Measurements from ENCODE around the gene PFKFB2. TPM values are rescaled to one million over a fixed set of nuclear protein-coding genes. Genes with fewer than 3 reads are reported as not detected.

Gene PFKFB2
- total and polyA plus RNA-seq, 2 donors (not counting 3 experiments of a cell fraction or from before 2014, with no cell fraction given), result 0.70 to 2.0 TPM

DNA sequence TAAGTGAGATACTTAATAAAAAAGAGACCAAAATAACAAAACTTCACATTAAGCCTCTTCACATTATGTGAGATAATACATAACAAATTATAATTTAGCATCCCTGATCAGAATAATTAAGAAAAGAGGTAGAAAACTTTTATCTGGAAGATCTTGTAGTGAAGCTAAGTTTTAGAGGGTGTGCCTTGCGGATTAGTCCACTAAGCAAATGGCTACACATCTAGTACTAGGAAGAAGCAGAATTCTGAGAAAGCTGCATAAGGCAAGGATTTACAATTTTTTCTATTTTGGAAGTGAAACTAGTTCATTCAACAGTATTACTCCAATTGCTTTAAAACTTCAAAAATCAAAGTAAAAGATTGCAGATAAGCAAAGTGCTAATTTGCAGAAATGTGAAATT is 5.6 kb upstream of the PFKFB2 start:
- POLR2A ChIA-PET, result no interaction called here
- Histone ChIP-seq H3K9ac (replicated peaks; ENCODE audit: extremely low read depth, insufficient read depth, low read length) (no peak overlapping the region), H3K4me2 (ENCODE audit: insufficient read depth, low read length) (no peak overlapping the region), H3K27ac (ENCODE audit: insufficient read depth, low read depth, low read length) (no peak overlapping the region), H2AFZ (ENCODE audit: low read depth, low read length) (no peak overlapping the region), H4K20me1 (replicated peaks; ENCODE audit: control insufficient read depth, extremely low read depth, insufficient read depth, low read length) (peaks cover 7% of the 10 kb centered on the region), H3K36me3 (ENCODE audit: control insufficient read depth in 2 of 2, extremely low read depth in 1 of 2, insufficient read depth in 2 of 2, low read length in 2 of 2) (peaks cover 6 to 12% of the 10 kb centered on the region in 2 experiments), H3K9me3 (replicated peaks; ENCODE audit: control insufficient read depth, insufficient read depth, low read length) (no peaks in the 10 kb centered on the region), H3K27me3 (ENCODE audit: control insufficient read depth in 2 of 2, insufficient read depth in 2 of 2, low read length in 2 of 2) (no peaks in the 10 kb centered on the region), H3K4me1 (ENCODE audit: control insufficient read depth, extremely low read depth, insufficient read depth, low read length) (peaks cover 12% of the 10 kb centered on the region), H3K79me2 (ENCODE audit: control insufficient read depth, insufficient read depth, low read length) (peaks cover 46% of the 10 kb centered on the region), H3K4me3 (replicated peaks in 1 of 3; ENCODE audit: insufficient read depth in 1 of 3, low read depth in 1 of 3, low read length in 3 of 3) (no peak overlapping the region), H3K9me1 (replicated peaks; ENCODE audit: control insufficient read depth, extremely low read depth, insufficient read depth, low read length) (no peaks in the 10 kb centered on the region)
- CTCF ChIA-PET, result interaction anchor here (1.0 to 1.3 kb wide), 2 partner anchors 37 to 357 kb away, joined by 4 to 5 read pairs; no protein-coding TSS in a partner anchor
- TF ChIP-seq, protein P1, sequence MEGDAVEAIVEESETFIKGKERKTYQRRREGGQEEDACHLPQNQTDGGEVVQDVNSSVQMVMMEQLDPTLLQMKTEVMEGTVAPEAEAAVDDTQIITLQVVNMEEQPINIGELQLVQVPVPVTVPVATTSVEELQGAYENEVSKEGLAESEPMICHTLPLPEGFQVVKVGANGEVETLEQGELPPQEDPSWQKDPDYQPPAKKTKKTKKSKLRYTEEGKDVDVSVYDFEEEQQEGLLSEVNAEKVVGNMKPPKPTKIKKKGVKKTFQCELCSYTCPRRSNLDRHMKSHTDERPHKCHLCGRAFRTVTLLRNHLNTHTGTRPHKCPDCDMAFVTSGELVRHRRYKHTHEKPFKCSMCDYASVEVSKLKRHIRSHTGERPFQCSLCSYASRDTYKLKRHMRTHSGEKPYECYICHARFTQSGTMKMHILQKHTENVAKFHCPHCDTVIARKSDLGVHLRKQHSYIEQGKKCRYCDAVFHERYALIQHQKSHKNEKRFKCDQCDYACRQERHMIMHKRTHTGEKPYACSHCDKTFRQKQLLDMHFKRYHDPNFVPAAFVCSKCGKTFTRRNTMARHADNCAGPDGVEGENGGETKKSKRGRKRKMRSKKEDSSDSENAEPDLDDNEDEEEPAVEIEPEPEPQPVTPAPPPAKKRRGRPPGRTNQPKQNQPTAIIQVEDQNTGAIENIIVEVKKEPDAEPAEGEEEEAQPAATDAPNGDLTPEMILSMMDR (IDR thresholded peaks at IDR 0.05; ENCODE audit: extremely low read depth in 1 of 2, insufficient read depth in 1 of 2, low read depth in 1 of 2, low read length in 2 of 2), result no peak
- TF ChIP-seq POLR2A (IDR thresholded peaks at IDR 0.05; ENCODE audit: low read depth, low read length) (no peak), MAX (IDR thresholded peaks at IDR 0.05; ENCODE audit: insufficient read depth, insufficient read length) (no peak), JUN (IDR thresholded peaks at IDR 0.05; ENCODE audit: borderline replicate concordance, insufficient read depth, insufficient read length, low read depth) (no peak), EZH2 (IDR thresholded peaks at IDR 0.05; ENCODE audit: borderline replicate concordance, low read depth, low read length, severe bottlenecking) (no peak), FOS (IDR thresholded peaks at IDR 0.05; ENCODE audit: borderline replicate concordance, insufficient read depth, low read length) (no peak), POLR2AphosphoS5 (IDR thresholded peaks at IDR 0.05; ENCODE audit: insufficient read depth, low read depth, low read length) (no peak), GATA2 (IDR thresholded peaks at IDR 0.05; ENCODE audit: insufficient read depth, insufficient read length, low read depth, low read length) (no peak), MYC (IDR thresholded peaks at IDR 0.05; ENCODE audit: low read depth, low read length) (no peak)
- dilution Hi-C loops (cut with MboI; ENCODE audit: extremely low pct_ligation_motif_present, low sequenced_read_pairs), result no loop called here
- intact Hi-C loops (cut with micrococcal nuclease), result no loop called here
- no TSS peak for BruUV-seq (replicated peaks)
- FAIRE-seq (no peak), DNase-seq (ENCODE audit: low read depth, low spot score) (no peak)
